Neural progenitor cell (in vitro differentiated cells): Measurements from ENCODE around the gene IVNS1ABP.

ENCODE experiments used
- CTCF ChIP-seq: fragments of 200-600 bp; sonication (generic); IDR thresholded peaks from 2 replicates; pipeline ENCODE4 v1.5.1; 2017; ENCODE audit warnings: antibody characterized with exemption, mild to moderate bottlenecking
- EZH2 ChIP-seq: fragments of 200-600 bp; sonication (generic); IDR thresholded peaks from 2 replicates; pipeline ENCODE4 v1.6.1; 2017; ENCODE audit warnings: antibody characterized with exemption, mild to moderate bottlenecking, moderate library complexity
- EZH2phosphoT487 ChIP-seq: fragments of 200-600 bp; sonication (generic); IDR thresholded peaks from 2 replicates; pipeline ENCODE4 v1.6.1; 2017; ENCODE audit warnings: antibody characterized with exemption

GRCh38 chr1:185293967-185294542 lies 23.0 kb downstream of the IVNS1ABP start:
- TF ChIP-seq CTCF: no peak
- no peak for TF ChIP-seq EZH2
- no peak for TF ChIP-seq EZH2phosphoT487
